Neutrophil (primary cell): Measurements from ENCODE around the gene IFNA4.
"Not testable (repeated sequence)": the region's sequence is repeated elsewhere in the genome, so short reads cannot be mapped to it uniquely, and the experiment has no call there.

ENCODE experiments used
- H3K27ac ChIP-seq: fragments of 200-600 bp; sonication (generic); 2 replicates; pipeline ENCODE4 v1.5.1; 2016; ENCODE audit warnings: mild to moderate bottlenecking, moderate library complexity
- H3K27me3 ChIP-seq: fragments of 200-600 bp; sonication (generic); 2 replicates; pipeline ENCODE4 v1.6.0; 2016; ENCODE audit warnings: mild to moderate bottlenecking
- H3K36me3 ChIP-seq: fragments of 200-600 bp; sonication (generic); 2 replicates; pipeline ENCODE4 v1.5.1; 2017
- H3K4me1 ChIP-seq, 2 experiments: fragments of 200-600 bp in 1 of 2; sonication (generic) in 1 of 2; 1 replicate in 1 of 2; 2 replicates in 1 of 2; pipeline versions ENCODE4 v1.5.1 to v1.6.1; 2013 to 2016; ENCODE audit warnings: low read depth in 1 of 2, low read length in 1 of 2, mild to moderate bottlenecking in 1 of 2, moderate library complexity in 1 of 2; ENCODE audit not compliant: control insufficient read depth in 1 of 2, insufficient read depth in 1 of 2
- H3K4me3 ChIP-seq, 2 experiments: fragments of 200-600 bp in 1 of 2; sonication (generic) in 1 of 2; 1 replicate in 1 of 2; 2 replicates in 1 of 2; pipeline ENCODE4 v1.5.1; 2013 to 2016; ENCODE audit warnings: low read depth in 1 of 2, low read length in 1 of 2, mild to moderate bottlenecking in 1 of 2, moderate library complexity in 1 of 2
- H3K9me3 ChIP-seq: fragments of 200-600 bp; sonication (generic); 2 replicates; pipeline ENCODE4 v1.5.1; 2016
- TF ChIP-seq, protein P1 (sequence below): fragments of 200-600 bp; sonication (generic); IDR thresholded peaks from 2 replicates; pipeline ENCODE4 v1.5.1; 2016; ENCODE audit warnings: antibody characterized with exemption

Gene IFNA4

DNA sequence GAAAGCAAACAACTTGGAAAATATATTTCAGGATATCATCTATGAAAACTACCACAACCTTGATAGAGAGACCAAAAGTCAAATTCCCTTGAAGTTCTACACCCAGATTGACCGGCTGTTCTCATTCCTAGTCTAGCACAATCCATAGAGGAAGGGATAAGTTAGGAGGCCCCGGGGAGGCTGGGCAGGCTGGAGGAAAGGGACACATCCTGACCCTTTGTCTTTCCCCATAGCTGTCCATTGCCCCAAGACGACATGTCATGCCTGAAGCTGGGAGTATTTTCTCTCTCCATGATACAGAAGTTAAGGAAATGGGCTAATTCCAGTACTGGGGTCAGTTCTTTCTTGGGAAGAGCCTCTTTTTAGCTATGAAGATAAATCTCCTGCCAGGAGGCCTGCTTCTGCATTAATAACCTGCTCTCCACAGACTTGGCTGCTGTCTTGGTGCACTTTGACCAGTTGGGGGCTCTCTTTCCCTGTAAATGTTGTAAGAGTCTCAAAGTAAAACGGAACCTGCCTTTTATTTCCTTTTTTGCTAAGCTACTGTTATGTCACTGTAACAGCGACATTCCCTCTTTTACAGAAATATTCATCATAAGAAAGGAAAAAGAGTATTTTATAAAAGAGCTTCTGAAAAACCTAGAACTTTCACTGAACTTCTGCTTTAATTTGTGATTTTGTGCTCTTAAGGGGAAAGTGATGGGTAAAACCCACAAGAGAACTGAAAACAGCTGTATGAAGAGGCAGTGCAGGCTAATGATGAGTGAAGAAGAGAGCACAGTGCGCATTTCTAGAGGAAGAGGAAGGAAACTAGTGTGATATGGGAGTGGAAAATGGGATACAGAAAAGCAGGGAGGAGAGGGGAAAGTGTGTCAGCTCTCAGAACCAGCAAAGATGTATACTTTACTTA, 7.7 kb upstream of the IFNA4 start:
- TF ChIP-seq, protein P1, sequence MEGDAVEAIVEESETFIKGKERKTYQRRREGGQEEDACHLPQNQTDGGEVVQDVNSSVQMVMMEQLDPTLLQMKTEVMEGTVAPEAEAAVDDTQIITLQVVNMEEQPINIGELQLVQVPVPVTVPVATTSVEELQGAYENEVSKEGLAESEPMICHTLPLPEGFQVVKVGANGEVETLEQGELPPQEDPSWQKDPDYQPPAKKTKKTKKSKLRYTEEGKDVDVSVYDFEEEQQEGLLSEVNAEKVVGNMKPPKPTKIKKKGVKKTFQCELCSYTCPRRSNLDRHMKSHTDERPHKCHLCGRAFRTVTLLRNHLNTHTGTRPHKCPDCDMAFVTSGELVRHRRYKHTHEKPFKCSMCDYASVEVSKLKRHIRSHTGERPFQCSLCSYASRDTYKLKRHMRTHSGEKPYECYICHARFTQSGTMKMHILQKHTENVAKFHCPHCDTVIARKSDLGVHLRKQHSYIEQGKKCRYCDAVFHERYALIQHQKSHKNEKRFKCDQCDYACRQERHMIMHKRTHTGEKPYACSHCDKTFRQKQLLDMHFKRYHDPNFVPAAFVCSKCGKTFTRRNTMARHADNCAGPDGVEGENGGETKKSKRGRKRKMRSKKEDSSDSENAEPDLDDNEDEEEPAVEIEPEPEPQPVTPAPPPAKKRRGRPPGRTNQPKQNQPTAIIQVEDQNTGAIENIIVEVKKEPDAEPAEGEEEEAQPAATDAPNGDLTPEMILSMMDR = peak; percentile 63
- H3K4me3 ChIP-seq, H3K27me3 ChIP-seq, H3K4me1 ChIP-seq, H3K36me3 ChIP-seq, H3K9me3 ChIP-seq: not testable (repeated sequence)
- H3K27ac ChIP-seq = peak overlapping the region; percentile 53

- not testable (repeated sequence) for H3K4me3 ChIP-seq, H3K27me3 ChIP-seq, H3K27ac ChIP-seq, H3K9me3 ChIP-seq, H3K4me1 ChIP-seq, H3K36me3 ChIP-seq
- TF ChIP-seq, protein P1 = peak; percentile 35
These were observed 4.3 kb downstream of the IFNA4 start for GRCh38 chr9:21182810-21183736.

- TF ChIP-seq, protein P1 = no peak
- Histone ChIP-seq H3K27me3 (no peaks in the 10 kb centered on the region), H3K9me3 (no peaks in the 10 kb centered on the region), H3K4me3 (no peak overlapping the region), H3K27ac (no peak overlapping the region), H3K36me3 (no peaks in the 10 kb centered on the region), H3K4me1 (no peaks in the 10 kb centered on the region)
These were observed 12.7 kb downstream of the IFNA4 start for GRCh38 chr9:21174671-21175070.

DNA sequence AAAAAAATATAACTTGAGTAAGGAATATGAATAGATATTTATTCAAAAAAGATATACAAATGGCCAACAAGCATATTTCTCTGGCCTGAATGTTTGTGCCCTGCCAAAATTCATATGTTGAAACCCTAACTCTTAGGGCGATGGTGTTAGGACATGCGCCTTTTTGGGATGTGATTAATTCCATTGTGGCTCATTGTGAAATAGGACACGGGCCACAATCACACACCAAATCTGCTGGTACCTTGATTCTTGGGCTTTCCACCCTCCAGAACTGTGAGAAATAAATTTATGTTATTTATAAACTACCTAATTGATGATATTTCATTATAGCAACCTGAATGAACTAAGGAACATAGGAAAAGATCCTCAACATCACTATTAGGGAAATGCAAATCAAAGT, 15.2 kb downstream of the IFNA4 start:
- TF ChIP-seq, protein P1 = no peak
- Histone ChIP-seq H3K27me3 (no peaks in the 10 kb centered on the region), H3K9me3 (no peaks in the 10 kb centered on the region), H3K4me3 (no peak overlapping the region), H3K4me1 (no peaks in the 10 kb centered on the region), H3K27ac (no peak overlapping the region), H3K36me3 (no peaks in the 10 kb centered on the region)

DNA sequence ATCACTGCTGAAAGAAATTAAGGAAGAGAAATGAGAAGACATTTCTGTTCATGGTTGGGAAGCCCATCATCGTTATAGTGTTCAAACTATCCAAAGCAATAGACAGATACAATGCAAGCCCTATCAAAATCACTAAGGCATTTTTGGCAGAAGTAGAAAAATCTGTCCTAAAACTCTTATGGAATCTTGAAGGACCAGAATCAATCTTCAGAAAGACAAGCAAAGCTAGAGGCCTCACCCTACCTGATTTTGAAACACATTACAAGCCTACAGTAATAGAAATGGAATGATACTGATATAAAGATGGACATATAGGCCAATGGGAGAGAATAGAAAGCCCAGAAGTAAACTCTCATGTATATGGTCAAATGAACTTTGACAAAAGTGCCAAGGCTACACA, 16.0 kb downstream of the IFNA4 start:
- H3K27ac ChIP-seq = no peak overlapping the region
- H3K36me3 ChIP-seq = no peaks in the 10 kb centered on the region
- no peaks in the 10 kb centered on the region for H3K27me3 ChIP-seq
- TF ChIP-seq, protein P1 = no peak
- H3K4me3 ChIP-seq = no peak overlapping the region
- H3K4me1 ChIP-seq = no peaks in the 10 kb centered on the region
- H3K9me3 ChIP-seq = no peaks in the 10 kb centered on the region

DNA sequence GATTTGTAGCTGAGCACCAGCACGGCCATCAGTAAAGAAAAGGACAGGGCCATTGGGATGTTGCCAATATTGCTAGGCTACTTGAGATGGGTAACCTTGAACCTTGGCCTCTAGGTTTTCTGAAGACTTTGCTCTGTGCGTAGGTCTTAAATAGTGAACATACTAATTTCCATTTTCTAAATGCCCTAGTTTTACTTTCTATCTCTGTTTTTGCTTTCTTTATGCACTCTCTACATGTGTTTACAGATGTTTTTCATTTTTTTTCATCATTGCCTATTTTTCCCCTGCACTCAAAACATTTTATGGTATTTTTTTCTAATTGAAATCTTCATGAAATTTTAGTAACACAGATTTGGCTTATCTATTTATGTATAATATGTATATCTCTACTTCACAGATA, 20.8 kb downstream of the IFNA4 start, which contains the start of gene IFNA21:
Gene IFNA21, minus strand, starts transcription at position 101 of the 400 bp plus-strand sequence. Its CDS starts 48 bp downstream, at position 53.
- H3K27ac ChIP-seq, H3K27me3 ChIP-seq, H3K9me3 ChIP-seq, H3K4me3 ChIP-seq, H3K36me3 ChIP-seq, H3K4me1 ChIP-seq: not testable (repeated sequence)
